ENCODE results near the gene MALRD1.

DNA sequence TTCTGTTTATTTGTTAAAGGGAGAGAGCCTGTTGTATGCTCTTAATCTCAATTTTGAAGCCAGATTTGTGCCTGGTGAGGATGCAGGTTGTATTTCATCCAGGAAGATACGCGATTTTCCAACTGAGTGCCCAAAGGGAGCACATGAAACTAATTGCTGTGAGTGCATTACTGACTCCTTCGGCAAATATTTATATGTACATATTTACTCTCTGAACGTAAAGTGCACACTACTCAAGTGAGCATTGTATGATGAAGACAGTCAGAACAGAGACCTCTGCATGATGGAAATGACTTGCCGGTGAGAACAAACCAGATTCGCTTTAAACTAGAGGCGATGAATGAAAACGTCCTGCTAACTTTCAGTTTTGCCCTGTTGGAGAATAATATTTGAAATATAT is 130.1 kb downstream of the MALRD1 start:
- TF ChIP-seq PKNOX1 (IDR thresholded peaks at IDR 0.05) (no peak), SP1 (IDR thresholded peaks at IDR 0.05) (no peak), ZNF384 (IDR thresholded peaks at IDR 0.05) (no peak), BHLHE40 (IDR thresholded peaks at IDR 0.05; ENCODE audit: borderline replicate concordance) (no peak), FOXK2 (IDR thresholded peaks at IDR 0.05) (no peak), ELF4 (IDR thresholded peaks at IDR 0.05) (no peak), TARDBP (IDR thresholded peaks at IDR 0.05) (no peak), FOXM1 (IDR thresholded peaks at IDR 0.05; ENCODE audit: borderline replicate concordance) (no peak), NFRKB (IDR thresholded peaks at IDR 0.05) (no peak), ARNT (IDR thresholded peaks at IDR 0.05) (no peak), HDGF (IDR thresholded peaks at IDR 0.05; ENCODE audit: borderline replicate concordance) (no peak), SUZ12 (IDR thresholded peaks at IDR 0.05) (no peak)

Data from HEK293T (cell line).